Measurements from ENCODE around the gene IL22RA1.

DNA sequence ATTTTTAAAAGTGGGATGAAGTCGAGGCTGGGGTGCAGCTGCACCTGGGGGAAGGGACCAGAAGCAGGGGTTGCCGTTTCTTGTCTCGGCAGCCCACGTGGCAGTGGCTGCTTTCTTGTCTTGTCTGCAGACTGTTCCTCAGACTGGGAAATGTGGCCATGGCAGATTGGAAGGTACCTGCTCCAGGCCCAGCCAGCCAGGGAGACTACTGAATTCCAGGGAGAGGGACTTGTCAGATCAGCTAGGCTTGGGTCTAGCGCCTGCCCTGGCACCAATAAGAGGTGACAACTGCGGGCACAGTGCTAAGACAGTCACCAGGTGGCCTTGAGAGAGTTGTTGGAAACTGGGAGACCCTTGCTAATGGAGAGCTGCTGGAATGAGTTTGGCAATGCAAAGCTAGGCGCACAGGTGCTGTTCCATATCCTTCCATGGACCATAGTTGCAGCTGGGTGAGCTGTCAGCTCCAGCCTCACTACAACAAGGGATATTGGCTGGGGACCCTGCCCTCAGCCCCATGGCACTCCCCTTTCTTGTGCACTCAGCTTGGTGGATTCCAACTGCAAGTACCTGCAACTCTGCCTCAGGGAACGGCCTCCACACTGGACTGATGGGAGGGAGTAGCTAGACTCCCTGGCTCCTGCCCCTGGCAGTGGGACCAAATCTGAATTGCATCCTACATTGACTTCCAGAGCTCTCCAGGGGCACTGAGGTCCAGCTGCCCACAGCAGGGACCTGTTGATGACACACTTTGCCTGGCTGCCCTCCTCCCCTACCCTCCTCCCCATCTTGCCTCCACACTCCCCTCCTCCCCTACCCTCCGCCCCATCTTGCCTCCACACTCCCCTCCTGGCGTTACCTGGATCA lies 9.9 kb upstream of the IL22RA1 start:
- TF ChIP-seq, protein P1, sequence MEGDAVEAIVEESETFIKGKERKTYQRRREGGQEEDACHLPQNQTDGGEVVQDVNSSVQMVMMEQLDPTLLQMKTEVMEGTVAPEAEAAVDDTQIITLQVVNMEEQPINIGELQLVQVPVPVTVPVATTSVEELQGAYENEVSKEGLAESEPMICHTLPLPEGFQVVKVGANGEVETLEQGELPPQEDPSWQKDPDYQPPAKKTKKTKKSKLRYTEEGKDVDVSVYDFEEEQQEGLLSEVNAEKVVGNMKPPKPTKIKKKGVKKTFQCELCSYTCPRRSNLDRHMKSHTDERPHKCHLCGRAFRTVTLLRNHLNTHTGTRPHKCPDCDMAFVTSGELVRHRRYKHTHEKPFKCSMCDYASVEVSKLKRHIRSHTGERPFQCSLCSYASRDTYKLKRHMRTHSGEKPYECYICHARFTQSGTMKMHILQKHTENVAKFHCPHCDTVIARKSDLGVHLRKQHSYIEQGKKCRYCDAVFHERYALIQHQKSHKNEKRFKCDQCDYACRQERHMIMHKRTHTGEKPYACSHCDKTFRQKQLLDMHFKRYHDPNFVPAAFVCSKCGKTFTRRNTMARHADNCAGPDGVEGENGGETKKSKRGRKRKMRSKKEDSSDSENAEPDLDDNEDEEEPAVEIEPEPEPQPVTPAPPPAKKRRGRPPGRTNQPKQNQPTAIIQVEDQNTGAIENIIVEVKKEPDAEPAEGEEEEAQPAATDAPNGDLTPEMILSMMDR (conservative IDR thresholded peaks at IDR 0.05 in 1 of 2, IDR thresholded peaks at IDR 0.05 in 1 of 2; ENCODE audit: low read depth in 1 of 2, low read length in 2 of 2), result no peak
- no peak for TF ChIP-seq EZH2 (IDR thresholded peaks at IDR 0.05; ENCODE audit: low read length, missing control alignments)

Measured in fibroblast of lung (primary cell).